Uterus (tissue), 2 donors: Measurements from ENCODE around the gene SLC5A4.

Source experiments
- POLR2A ChIP-seq, 2 donors: fragments of 450-650 bp; IDR thresholded peaks; one replicate each; pipeline ENCODE4 v1.6.1; 2016; ENCODE audit warnings: antibody characterized with exemption in 2 of 2, mild to moderate bottlenecking in 1 of 2, moderate library complexity in 1 of 2
- TF ChIP-seq, protein P1 (sequence below), 4 experiments: fragments of 200-600 bp in 2 of 4; fragments of 450-650 bp in 2 of 4; sonication (generic) in 2 of 4; IDR thresholded peaks; one replicate each; pipeline ENCODE4 v1.5.1; 2016 to 2019; ENCODE audit warnings: antibody characterized with exemption in 4 of 4, mild to moderate bottlenecking in 2 of 4, moderate library complexity in 1 of 4

DNA sequence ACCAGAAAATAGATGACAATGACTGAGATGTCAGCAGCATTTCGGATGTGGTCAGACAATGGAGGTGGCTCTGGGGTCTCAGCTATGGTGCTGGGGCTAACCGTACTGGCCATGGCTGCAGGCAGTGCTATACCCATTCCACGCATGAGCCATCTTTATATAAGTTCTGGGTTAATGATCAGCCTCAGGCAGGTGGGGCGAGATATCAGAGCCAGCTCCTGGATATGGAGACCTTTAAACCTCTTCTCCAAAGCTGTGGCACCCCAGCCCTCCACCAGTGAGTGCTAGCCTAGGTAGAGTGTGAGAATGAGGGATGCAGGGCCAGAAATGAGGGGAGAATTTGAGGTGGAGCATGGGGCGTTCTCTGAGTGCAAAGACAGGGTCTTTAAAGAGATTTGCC is at the start of gene SLC5A4:
- TF ChIP-seq, protein P1, sequence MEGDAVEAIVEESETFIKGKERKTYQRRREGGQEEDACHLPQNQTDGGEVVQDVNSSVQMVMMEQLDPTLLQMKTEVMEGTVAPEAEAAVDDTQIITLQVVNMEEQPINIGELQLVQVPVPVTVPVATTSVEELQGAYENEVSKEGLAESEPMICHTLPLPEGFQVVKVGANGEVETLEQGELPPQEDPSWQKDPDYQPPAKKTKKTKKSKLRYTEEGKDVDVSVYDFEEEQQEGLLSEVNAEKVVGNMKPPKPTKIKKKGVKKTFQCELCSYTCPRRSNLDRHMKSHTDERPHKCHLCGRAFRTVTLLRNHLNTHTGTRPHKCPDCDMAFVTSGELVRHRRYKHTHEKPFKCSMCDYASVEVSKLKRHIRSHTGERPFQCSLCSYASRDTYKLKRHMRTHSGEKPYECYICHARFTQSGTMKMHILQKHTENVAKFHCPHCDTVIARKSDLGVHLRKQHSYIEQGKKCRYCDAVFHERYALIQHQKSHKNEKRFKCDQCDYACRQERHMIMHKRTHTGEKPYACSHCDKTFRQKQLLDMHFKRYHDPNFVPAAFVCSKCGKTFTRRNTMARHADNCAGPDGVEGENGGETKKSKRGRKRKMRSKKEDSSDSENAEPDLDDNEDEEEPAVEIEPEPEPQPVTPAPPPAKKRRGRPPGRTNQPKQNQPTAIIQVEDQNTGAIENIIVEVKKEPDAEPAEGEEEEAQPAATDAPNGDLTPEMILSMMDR (IDR thresholded peaks at IDR 0.05), result no peak
- no peak for TF ChIP-seq POLR2A (IDR thresholded peaks at IDR 0.05)
